ENCODE data around the gene SLC10A2.
"Not testable (repeated sequence)": the region's sequence is repeated elsewhere in the genome, so short reads cannot be mapped to it uniquely, and the experiment has no call there.

SLC10A2 gene

DNA sequence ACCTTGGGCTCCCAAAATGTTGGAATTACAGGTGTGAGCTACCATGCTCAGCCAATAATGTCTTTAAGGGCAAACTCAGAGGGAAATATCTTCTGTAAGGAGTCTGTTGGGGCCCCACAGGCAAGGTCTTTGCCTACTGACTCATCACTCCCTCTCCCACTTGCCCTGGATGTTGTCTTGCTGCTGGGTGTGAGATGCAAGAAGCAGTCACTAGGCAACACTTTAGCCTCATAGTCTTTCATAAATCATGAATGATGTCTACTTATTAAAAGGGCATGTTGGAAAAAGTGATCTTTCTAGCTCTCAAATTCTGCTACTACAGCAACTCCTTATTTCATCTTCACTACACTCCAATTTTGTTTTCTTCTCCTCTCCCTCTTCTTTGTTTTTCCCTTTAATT is 34.6 kb upstream of the SLC10A2 start:
- TF ChIP-seq YY1 (IDR thresholded peaks at IDR 0.05; ENCODE audit: insufficient read depth, insufficient read length) (no peak), SUZ12 (IDR thresholded peaks at IDR 0.05; ENCODE audit: extremely low read depth, insufficient read depth, insufficient read length) (no peak)
- peaks cover 2% of the 10 kb centered on the region for H3K4me1 ChIP-seq (ENCODE audit: insufficient read depth, insufficient read length)
- H3K9ac ChIP-seq (ENCODE audit: insufficient read length, low read depth): no peak overlapping the region
- no peaks in the 10 kb centered on the region; the same call in 1 of the 2 replicates for H3K9me3 ChIP-seq (ENCODE audit: insufficient read depth, low read length)
- DNase-seq (ENCODE audit: low read depth, low spot score): no peak
- no peaks in the 10 kb centered on the region for H3K27me3 ChIP-seq (ENCODE audit: insufficient read depth, insufficient read length)
- H3K4me3 ChIP-seq (ENCODE audit: insufficient read length, low read depth): no peak overlapping the region
- H3K36me3 ChIP-seq (ENCODE audit: insufficient read depth, insufficient read length, low read length): no peaks in the 10 kb centered on the region

DNA sequence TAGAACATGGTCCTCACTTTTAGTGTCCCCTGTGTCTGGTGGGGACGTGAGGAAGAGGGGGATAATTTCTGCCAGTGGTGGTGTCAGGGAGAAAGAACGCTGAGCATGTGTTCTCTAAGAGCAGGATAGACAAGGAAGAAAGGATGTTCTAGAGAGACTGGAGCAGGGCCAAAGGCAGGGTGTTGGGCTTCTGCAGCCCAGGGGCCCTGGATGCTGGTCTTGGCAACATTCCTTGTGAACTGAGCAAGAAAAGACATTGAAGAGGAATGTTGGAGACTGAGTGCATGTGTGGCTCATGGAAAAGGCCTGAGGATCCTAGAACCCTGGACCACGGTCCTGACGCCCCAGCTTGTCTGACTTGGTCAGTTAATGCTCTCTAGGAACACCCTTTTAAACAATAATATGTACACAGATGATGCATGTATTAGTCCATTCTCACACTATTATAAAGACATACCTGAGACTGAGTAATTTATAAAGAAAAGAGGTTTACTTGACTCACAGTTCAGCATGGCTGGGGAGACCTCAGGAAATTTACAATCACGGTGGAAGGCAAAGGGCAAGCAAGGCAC is 33.6 kb upstream of the SLC10A2 start:
- no peak overlapping the region for H3K9ac ChIP-seq (ENCODE audit: insufficient read length, low read depth)
- TF ChIP-seq YY1 (IDR thresholded peaks at IDR 0.05; ENCODE audit: insufficient read depth, insufficient read length): no peak
- no peak for TF ChIP-seq ZNF274 (IDR thresholded peaks at IDR 0.05; ENCODE audit: low read depth, low read length)
- TF ChIP-seq SUZ12 (IDR thresholded peaks at IDR 0.05; ENCODE audit: extremely low read depth, insufficient read depth, insufficient read length): no peak
- no peak overlapping the region for H3K4me3 ChIP-seq (ENCODE audit: insufficient read length, low read depth)
- peaks cover 2% of the 10 kb centered on the region for H3K4me1 ChIP-seq (ENCODE audit: insufficient read depth, insufficient read length)
- no peaks in the 10 kb centered on the region for H3K36me3 ChIP-seq (ENCODE audit: insufficient read depth, insufficient read length, low read length)
- H3K9me3 ChIP-seq (ENCODE audit: insufficient read depth, low read length): no peaks in the 10 kb centered on the region; the same call in 1 of the 2 replicates
- no peak for DNase-seq (ENCODE audit: low read depth, low spot score)
- no peaks in the 10 kb centered on the region for H3K27me3 ChIP-seq (ENCODE audit: insufficient read depth, insufficient read length)

DNA sequence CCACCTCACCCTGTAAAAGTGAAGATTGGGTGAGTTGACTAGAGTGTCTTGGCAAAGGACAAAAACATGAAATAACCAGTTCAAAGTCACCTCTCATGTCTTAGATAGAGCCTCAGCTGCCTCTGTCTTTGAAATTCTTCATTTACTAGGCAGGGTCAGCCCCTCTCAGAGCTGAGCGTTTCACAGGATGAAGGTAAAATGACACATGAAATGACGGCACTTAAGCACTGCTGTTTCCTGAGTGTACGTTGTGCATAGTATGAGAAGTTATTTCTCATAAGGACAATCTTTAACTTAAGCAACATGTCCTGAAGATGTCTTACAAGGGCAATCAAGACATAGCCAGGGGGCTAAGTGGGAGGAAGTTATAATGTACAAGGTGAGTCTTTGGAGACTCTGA is 32.3 kb upstream of the SLC10A2 start:
- Histone ChIP-seq H3K36me3 (ENCODE audit: insufficient read depth, insufficient read length, low read length) (no peaks in the 10 kb centered on the region), H3K27me3 (ENCODE audit: insufficient read depth, insufficient read length) (no peaks in the 10 kb centered on the region), H3K4me1 (ENCODE audit: insufficient read depth, insufficient read length) (no peaks in the 10 kb centered on the region), H3K9ac (ENCODE audit: insufficient read length, low read depth) (no peak overlapping the region), H3K9me3 (ENCODE audit: insufficient read depth, low read length) (no peaks in the 10 kb centered on the region), H3K4me3 (ENCODE audit: insufficient read length, low read depth) (no peak overlapping the region)
- TF ChIP-seq YY1 (IDR thresholded peaks at IDR 0.05; ENCODE audit: insufficient read depth, insufficient read length) (no peak), ZNF274 (IDR thresholded peaks at IDR 0.05; ENCODE audit: low read depth, low read length) (no peak), SUZ12 (IDR thresholded peaks at IDR 0.05; ENCODE audit: extremely low read depth, insufficient read depth, insufficient read length) (no peak)
- DNase-seq (ENCODE audit: low read depth, low spot score): no peak

DNA sequence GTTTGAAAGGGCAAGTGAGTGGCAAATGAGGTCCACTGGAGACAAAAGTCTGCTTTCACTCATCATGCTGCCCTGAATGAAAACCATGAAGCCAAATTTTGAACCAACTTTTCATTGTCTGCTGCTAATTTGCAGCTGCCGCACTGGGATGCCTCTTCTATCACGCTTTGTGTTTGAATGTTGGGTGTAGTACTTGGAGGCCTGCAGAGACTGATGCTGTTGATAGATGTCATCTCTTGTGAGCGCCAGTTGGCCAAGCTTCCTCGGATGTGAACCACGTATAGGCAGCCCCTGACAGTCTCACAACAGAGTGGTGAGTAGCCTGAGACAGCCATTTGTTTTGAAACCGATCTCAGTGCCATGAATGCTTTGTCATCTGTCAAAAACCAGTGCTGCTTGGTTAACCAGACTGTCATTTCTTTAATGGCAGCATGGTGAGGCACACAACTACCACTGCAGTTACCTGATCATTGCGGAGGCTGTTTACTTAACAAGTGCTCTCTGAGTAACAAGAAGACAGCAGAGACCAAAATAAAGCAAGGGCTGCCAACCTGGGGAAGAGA is 31.2 kb upstream of the SLC10A2 start:
- Histone ChIP-seq H3K4me3 (ENCODE audit: insufficient read length, low read depth) (no peak overlapping the region), H3K9ac (ENCODE audit: insufficient read length, low read depth) (no peak overlapping the region), H3K9me3 (ENCODE audit: insufficient read depth, low read length) (peaks cover 7% of the 10 kb centered on the region; the same call in 1 of the 2 replicates), H3K4me1 (ENCODE audit: insufficient read depth, insufficient read length) (no peaks in the 10 kb centered on the region), H3K36me3 (ENCODE audit: insufficient read depth, insufficient read length, low read length) (no peaks in the 10 kb centered on the region), H3K27me3 (ENCODE audit: insufficient read depth, insufficient read length) (no peaks in the 10 kb centered on the region)
- no peak for DNase-seq (ENCODE audit: low read depth, low spot score)
- TF ChIP-seq ZNF274 (IDR thresholded peaks at IDR 0.05; ENCODE audit: low read depth, low read length) (no peak), YY1 (IDR thresholded peaks at IDR 0.05; ENCODE audit: insufficient read depth, insufficient read length) (no peak), SUZ12 (IDR thresholded peaks at IDR 0.05; ENCODE audit: extremely low read depth, insufficient read depth, insufficient read length) (no peak)

DNA sequence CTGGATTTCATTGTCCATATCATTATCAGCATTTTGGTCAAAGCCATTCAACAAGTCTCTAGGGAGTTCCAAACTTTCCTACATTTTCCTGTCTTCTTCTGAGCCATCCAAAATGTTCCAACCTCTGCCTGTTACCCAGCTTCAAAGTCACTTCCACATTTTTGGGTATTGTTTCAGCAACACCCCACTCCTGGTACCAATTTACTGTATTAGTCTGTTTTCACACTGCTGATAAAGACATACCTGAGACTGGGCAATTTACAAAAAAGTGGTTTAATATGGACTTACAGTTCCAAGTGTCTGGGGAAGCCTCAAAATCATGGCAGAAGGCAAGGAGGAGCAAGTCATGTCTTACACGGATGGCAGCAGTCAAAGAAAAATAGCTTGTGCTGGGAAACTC is 27.4 kb upstream of the SLC10A2 start:
- H3K36me3 ChIP-seq (ENCODE audit: insufficient read depth, insufficient read length, low read length); DNase-seq (ENCODE audit: low read depth, low spot score); H3K4me1 ChIP-seq (ENCODE audit: insufficient read depth, insufficient read length); H3K4me3 ChIP-seq (ENCODE audit: insufficient read length, low read depth); H3K27me3 ChIP-seq (ENCODE audit: insufficient read depth, insufficient read length); H3K9ac ChIP-seq (ENCODE audit: insufficient read length, low read depth): not testable (repeated sequence)
- peaks cover 14% of the 10 kb centered on the region; the same call in 1 of the 2 replicates for H3K9me3 ChIP-seq (ENCODE audit: insufficient read depth, low read length)

DNA sequence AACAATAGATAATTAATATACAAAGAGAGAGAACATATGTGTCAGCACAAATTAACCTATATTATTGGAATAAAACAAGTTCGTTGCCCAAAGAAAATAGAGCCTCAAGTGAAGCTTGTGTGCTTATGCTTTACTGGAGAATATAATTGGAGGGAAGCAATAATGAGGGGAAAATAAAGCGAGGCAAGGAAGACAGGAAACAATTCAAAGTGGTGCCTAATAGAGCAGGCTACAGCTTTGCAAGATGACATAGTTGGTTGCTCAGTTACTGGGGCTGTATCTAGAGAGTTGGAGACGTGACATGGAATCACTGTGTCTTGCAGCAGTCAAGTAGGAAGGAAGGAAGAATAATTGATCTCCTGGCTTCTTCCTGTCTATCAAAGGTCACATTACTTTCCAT is 21.1 kb upstream of the SLC10A2 start:
- Histone ChIP-seq H3K27me3 (ENCODE audit: insufficient read depth, insufficient read length) (no peaks in the 10 kb centered on the region), H3K4me1 (ENCODE audit: insufficient read depth, insufficient read length) (no peaks in the 10 kb centered on the region), H3K9me3 (ENCODE audit: insufficient read depth, low read length) (peaks cover 4% of the 10 kb centered on the region; the same call in 1 of the 2 replicates), H3K36me3 (ENCODE audit: insufficient read depth, insufficient read length, low read length) (no peaks in the 10 kb centered on the region), H3K4me3 (ENCODE audit: insufficient read length, low read depth) (no peak overlapping the region), H3K9ac (ENCODE audit: insufficient read length, low read depth) (no peak overlapping the region)
- no peak for TF ChIP-seq YY1 (IDR thresholded peaks at IDR 0.05; ENCODE audit: insufficient read depth, insufficient read length)
- no peak for TF ChIP-seq SUZ12 (IDR thresholded peaks at IDR 0.05; ENCODE audit: extremely low read depth, insufficient read depth, insufficient read length)
- no peak for DNase-seq (ENCODE audit: low read depth, low spot score)

DNA sequence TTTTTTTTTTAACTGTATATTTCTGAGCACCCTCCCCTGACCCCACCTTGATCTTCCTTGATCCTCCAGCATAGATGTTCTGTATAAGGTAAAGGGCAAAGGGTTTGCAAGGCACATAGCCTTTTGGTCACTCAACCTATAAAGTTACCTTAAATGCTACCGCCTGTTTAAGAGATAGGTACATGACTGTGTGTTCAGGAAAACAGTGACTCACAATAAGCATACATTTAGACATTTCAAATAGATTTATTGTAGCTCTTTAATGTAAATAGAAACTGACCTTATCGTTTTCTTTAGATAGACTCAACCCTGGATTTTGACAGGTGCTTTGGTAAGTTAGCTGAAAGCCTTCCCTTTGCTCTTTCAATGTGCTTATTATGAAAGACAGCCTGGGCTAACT is 15.2 kb upstream of the SLC10A2 start:
- TF ChIP-seq ZNF274 (IDR thresholded peaks at IDR 0.05; ENCODE audit: low read depth, low read length) (no peak), SUZ12 (IDR thresholded peaks at IDR 0.05; ENCODE audit: extremely low read depth, insufficient read depth, insufficient read length) (no peak), YY1 (IDR thresholded peaks at IDR 0.05; ENCODE audit: insufficient read depth, insufficient read length) (no peak)

More for the DNA sequence above, 15.2 kb upstream of the SLC10A2 start:
- Histone ChIP-seq H3K27me3 (ENCODE audit: insufficient read depth, insufficient read length) (no peaks in the 10 kb centered on the region), H3K4me3 (ENCODE audit: insufficient read length, low read depth) (no peak overlapping the region), H3K36me3 (ENCODE audit: insufficient read depth, insufficient read length, low read length) (no peaks in the 10 kb centered on the region), H3K4me1 (ENCODE audit: insufficient read depth, insufficient read length) (no peaks in the 10 kb centered on the region), H3K9ac (ENCODE audit: insufficient read length, low read depth) (no peak overlapping the region), H3K9me3 (ENCODE audit: insufficient read depth, low read length) (no peaks in the 10 kb centered on the region)
- DNase-seq (ENCODE audit: low read depth, low spot score): no peak

All from NT2/D1 (cell line).